ENCODE data around the gene ROR2. TPM values are rescaled to one million over a fixed set of nuclear protein-coding genes. Genes with fewer than 3 reads are reported as not detected.

ROR2 gene
- total RNA-seq, 1 donor = 3.0 TPM

GRCh38 chr9:91908746-91909145 is 41.3 kb downstream of the ROR2 start:
- no peak overlapping the region for H3K4me3 ChIP-seq (ENCODE audit: low read depth, low read length)
- peak; percentile 97 for DNase-seq (ENCODE audit: low read depth)
- no peak for TF ChIP-seq CTCF (IDR thresholded peaks at IDR 0.05; ENCODE audit: insufficient read depth, low read depth, low read length)

- TF ChIP-seq CTCF (IDR thresholded peaks at IDR 0.05; ENCODE audit: insufficient read depth, low read depth, low read length) = no peak
- peak; percentile 45 for DNase-seq (ENCODE audit: low read depth)
These were observed 41.8 kb downstream of the ROR2 start for GRCh38 chr9:91908293-91908623.

GRCh38 chr9:91907484-91908292 is 42.3 kb downstream of the ROR2 start:
- DNase-seq (ENCODE audit: low read depth) = peak; percentile 75
- no peak for TF ChIP-seq CTCF (IDR thresholded peaks at IDR 0.05; ENCODE audit: insufficient read depth, low read depth, low read length)
- no peak overlapping the region for H3K4me3 ChIP-seq (ENCODE audit: low read depth, low read length)

More at GRCh38 chr9:91908293-91908623, 41.8 kb downstream of the ROR2 start:
- H3K4me3 ChIP-seq (ENCODE audit: low read depth, low read length) = no peak overlapping the region

GRCh38 chr9:91905991-91906469 is 44.0 kb downstream of the ROR2 start:
- no peak for TF ChIP-seq CTCF (IDR thresholded peaks at IDR 0.05; ENCODE audit: insufficient read depth, low read depth, low read length)
- peak; percentile 66 for DNase-seq (ENCODE audit: low read depth)
- peak overlapping the region; percentile 47 for H3K4me3 ChIP-seq (ENCODE audit: low read depth, low read length)

- TF ChIP-seq CTCF (IDR thresholded peaks at IDR 0.05; ENCODE audit: insufficient read depth, low read depth, low read length) = no peak
- no peak overlapping the region for H3K4me3 ChIP-seq (ENCODE audit: low read depth, low read length)
- no peak for DNase-seq (ENCODE audit: low read depth)
These were observed 44.8 kb downstream of the ROR2 start for GRCh38 chr9:91905237-91905650.

GRCh38 chr9:91904588-91905236 is 45.3 kb downstream of the ROR2 start:
- DNase-seq (ENCODE audit: low read depth) = no peak
- H3K4me3 ChIP-seq (ENCODE audit: low read depth, low read length) = no peak overlapping the region
- TF ChIP-seq CTCF (IDR thresholded peaks at IDR 0.05; ENCODE audit: insufficient read depth, low read depth, low read length) = no peak

Measured in fibroblast of villous mesenchyme (primary cell).